Breast epithelium (tissue), 4 donors: ENCODE results near the gene RACGAP1. TPM values are rescaled to one million over a fixed set of nuclear protein-coding genes. Genes with fewer than 3 reads are reported as not detected.

Experiments
- DNase-seq, 2 donors: peaks; one replicate each; pipeline ENCODE4 v3.0.0-alpha.2; 2019; ENCODE audit warnings: low spot score in 2 of 2
- H3K27ac ChIP-seq, 2 donors: fragments of 200-600 bp; sonication (generic) in 1 of 2; one replicate each; pipeline ENCODE4 v1.5.1; 2016 to 2019; ENCODE audit warnings: mild to moderate bottlenecking in 1 of 2
- H3K27me3 ChIP-seq, 2 donors: fragments of 200-600 bp; sonication (generic) in 1 of 2; one replicate each; pipeline versions ENCODE4 v1.5.1 to v1.6.0; 2017 to 2019; ENCODE audit warnings: control low read depth in 1 of 2, mild to moderate bottlenecking in 1 of 2
- H3K36me3 ChIP-seq: fragments of 200-600 bp; one replicate; pipeline ENCODE4 v1.5.1; 2019
- H3K4me1 ChIP-seq, 2 donors: fragments of 200-600 bp; sonication (generic); one replicate each; pipeline ENCODE4 v1.5.1; 2016 to 2019; ENCODE audit warnings: control low read depth in 1 of 2
- H3K4me3 ChIP-seq, 3 donors: fragments of 200-600 bp; sonication (generic); 1 replicate in 2 of 3; 2 replicates in 1 of 3; pipeline ENCODE4 v1.5.1; 2016 to 2019; ENCODE audit warnings: mild to moderate bottlenecking in 3 of 3, moderate library complexity in 2 of 3
- H3K9me3 ChIP-seq, 2 donors: fragments of 200-600 bp; sonication (generic) in 1 of 2; one replicate each; pipeline ENCODE4 v1.5.1; 2016 to 2019; ENCODE audit warnings: control low read depth in 1 of 2
- POLR2A ChIP-seq: fragments of 450-650 bp; IDR thresholded peaks from one replicate; pipeline ENCODE4 v1.6.1; 2016; ENCODE audit warnings: antibody characterized with exemption, mild to moderate bottlenecking, moderate library complexity
- POLR2AphosphoS5 ChIP-seq, 3 donors: sonication (generic); formaldehyde crosslinking; IDR thresholded peaks; one replicate each; pipeline ENCODE4 v1.6.1; 2017; ENCODE audit warnings: antibody characterized with exemption in 3 of 3
- intact Hi-C: fragments of 100-400 bp; cut with DNase I; formaldehyde crosslinking; loops from one replicate; pipeline ENCODE4 v1.15.1; 2023; ENCODE audit warnings: low total_unique reads
- total RNA-seq, 3 donors: library from RNA; depleted of rRNA; stranded (reverse); fragments of >200 nt; gene quantifications; one replicate each; pipeline ENCODE4 v1.1.0, GENCODE V29; 2016
- TF ChIP-seq, protein P1 (sequence below), 3 donors: fragments of 450-650 bp; IDR thresholded peaks; one replicate each; pipeline ENCODE4 v1.5.1; 2016 to 2017; ENCODE audit warnings: antibody characterized with exemption in 3 of 3, mild to moderate bottlenecking in 3 of 3, moderate library complexity in 3 of 3

Gene RACGAP1
- total RNA-seq, 3 donors from 2014 or later = 7.5 to 33.9 (median 11.1) TPM

DNA sequence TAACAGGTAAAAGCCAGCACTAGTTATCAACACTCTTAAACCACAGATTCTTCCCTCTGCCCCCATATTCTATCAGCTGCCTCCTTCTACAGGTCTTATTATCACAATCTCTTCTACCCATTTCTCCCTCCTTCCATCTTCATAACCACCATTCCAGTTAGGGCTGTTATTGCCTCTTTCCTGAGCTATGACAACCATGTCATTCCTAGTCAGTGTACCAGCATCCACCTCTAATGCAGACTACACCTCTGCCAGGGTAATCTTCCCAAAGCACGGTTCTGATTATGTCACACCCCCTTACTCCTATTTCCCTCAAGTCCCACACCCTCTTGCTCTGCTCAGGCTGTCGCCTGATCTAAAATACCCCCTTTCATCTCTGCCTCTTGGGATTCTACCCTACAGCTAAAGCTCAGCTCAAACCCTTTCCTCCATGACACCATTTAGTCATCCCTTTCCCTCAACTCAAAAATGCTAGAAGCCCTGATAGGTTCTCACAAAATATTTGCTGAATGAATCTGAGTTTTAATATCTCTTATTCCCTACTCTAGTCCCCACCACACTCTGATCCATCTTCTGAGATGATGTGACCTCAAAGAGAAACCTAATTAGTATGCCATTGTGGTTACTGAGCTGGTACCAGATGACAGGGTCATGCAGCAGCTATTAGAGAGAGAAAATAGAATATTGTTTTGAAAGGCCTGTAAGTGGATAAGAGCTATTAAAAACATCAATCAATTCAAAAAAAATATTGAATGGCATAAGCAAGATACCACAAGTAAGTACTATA, 11.7 kb downstream of the RACGAP1 start:
- intact Hi-C loops = no loop called here
- no peaks in the 10 kb centered on the region for H3K9me3 ChIP-seq
- H3K27me3 ChIP-seq = no peaks in the 10 kb centered on the region
- no peak overlapping the region for H3K27ac ChIP-seq
- DNase-seq = no peak
- H3K4me1 ChIP-seq = no peaks in the 10 kb centered on the region
- no peaks in the 10 kb centered on the region for H3K36me3 ChIP-seq
- H3K4me3 ChIP-seq = no peak overlapping the region
- TF ChIP-seq, protein P1, sequence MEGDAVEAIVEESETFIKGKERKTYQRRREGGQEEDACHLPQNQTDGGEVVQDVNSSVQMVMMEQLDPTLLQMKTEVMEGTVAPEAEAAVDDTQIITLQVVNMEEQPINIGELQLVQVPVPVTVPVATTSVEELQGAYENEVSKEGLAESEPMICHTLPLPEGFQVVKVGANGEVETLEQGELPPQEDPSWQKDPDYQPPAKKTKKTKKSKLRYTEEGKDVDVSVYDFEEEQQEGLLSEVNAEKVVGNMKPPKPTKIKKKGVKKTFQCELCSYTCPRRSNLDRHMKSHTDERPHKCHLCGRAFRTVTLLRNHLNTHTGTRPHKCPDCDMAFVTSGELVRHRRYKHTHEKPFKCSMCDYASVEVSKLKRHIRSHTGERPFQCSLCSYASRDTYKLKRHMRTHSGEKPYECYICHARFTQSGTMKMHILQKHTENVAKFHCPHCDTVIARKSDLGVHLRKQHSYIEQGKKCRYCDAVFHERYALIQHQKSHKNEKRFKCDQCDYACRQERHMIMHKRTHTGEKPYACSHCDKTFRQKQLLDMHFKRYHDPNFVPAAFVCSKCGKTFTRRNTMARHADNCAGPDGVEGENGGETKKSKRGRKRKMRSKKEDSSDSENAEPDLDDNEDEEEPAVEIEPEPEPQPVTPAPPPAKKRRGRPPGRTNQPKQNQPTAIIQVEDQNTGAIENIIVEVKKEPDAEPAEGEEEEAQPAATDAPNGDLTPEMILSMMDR (IDR thresholded peaks at IDR 0.05) = no peak
- TF ChIP-seq POLR2AphosphoS5 (IDR thresholded peaks at IDR 0.05) = no peak
- TF ChIP-seq POLR2A = no peak

GRCh38 chr12:50006754-50007442, 18.4 kb downstream of the RACGAP1 start:
- H3K36me3 ChIP-seq = no peaks in the 10 kb centered on the region
- H3K27me3 ChIP-seq = no peaks in the 10 kb centered on the region
- H3K4me3 ChIP-seq = no peak overlapping the region
- TF ChIP-seq, protein P1 (IDR thresholded peaks at IDR 0.05) = no peak
- TF ChIP-seq POLR2AphosphoS5 (IDR thresholded peaks at IDR 0.05) (no peak), POLR2A (no peak)
- H3K4me1 ChIP-seq = no peaks in the 10 kb centered on the region
- H3K9me3 ChIP-seq = no peaks in the 10 kb centered on the region
- no peak for DNase-seq
- intact Hi-C loops = no loop called here
- H3K27ac ChIP-seq = no peak overlapping the region

DNA sequence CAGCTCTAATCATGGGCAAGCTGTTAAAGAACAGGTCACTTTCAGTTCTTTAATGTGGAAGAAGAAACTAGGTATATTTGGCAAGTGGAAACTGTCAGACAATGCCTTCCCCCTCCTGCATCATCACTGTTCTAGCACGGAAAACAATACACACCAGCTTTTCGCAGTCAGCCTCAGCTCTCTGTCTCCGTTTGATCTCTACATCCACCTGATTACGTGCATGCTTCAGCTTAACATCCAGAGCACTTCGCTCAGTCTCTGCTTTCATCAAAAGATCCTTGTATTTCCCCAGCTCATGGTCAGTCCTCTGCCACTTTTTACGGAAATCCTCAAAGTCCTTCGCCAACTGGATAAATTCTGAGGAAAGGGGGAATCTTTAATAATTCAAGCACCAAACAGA, 19.0 kb downstream of the RACGAP1 start:
- no peaks in the 10 kb centered on the region for H3K36me3 ChIP-seq
- no peaks in the 10 kb centered on the region for H3K4me1 ChIP-seq
- H3K9me3 ChIP-seq = no peaks in the 10 kb centered on the region
- no peaks in the 10 kb centered on the region for H3K27me3 ChIP-seq
- no peak overlapping the region for H3K4me3 ChIP-seq
- TF ChIP-seq, protein P1 (IDR thresholded peaks at IDR 0.05) = no peak
- no peak for TF ChIP-seq POLR2A
- H3K27ac ChIP-seq = no peak overlapping the region
- intact Hi-C loops = no loop called here
- DNase-seq = no peak

DNA sequence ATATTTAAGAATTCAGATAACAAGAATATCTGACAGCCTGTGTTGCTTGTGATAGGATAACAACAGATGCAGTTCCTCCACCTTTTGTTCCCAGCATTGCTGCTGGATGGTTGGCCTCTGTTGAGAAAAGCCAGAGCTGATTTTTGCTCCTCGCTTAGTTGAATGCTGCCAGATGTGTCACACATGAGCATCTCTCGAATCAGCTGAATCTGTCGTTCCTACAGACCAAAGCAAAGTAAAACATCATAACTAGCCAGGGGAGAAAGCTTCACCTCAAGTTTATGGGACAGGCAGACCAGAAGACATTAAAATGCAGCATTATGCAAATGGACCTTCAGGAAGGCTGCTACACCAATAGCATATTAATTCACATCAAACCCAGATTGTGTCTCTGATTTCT, 20.1 kb downstream of the RACGAP1 start:
- H3K27me3 ChIP-seq = no peaks in the 10 kb centered on the region
- H3K36me3 ChIP-seq = no peaks in the 10 kb centered on the region
- no peak overlapping the region for H3K4me3 ChIP-seq
- H3K27ac ChIP-seq = no peak overlapping the region
- no peaks in the 10 kb centered on the region for H3K4me1 ChIP-seq
- DNase-seq = no peak
- no peaks in the 10 kb centered on the region for H3K9me3 ChIP-seq
- intact Hi-C loops = loop anchor here (2.0 kb wide), 1 partner anchor 74 kb away; no protein-coding TSS in a partner anchor
- TF ChIP-seq POLR2A = no peak
- TF ChIP-seq POLR2AphosphoS5 (IDR thresholded peaks at IDR 0.05) = no peak
- TF ChIP-seq, protein P1 (IDR thresholded peaks at IDR 0.05) = no peak

GRCh38 chr12:50004696-50005095, 20.6 kb downstream of the RACGAP1 start:
- TF ChIP-seq POLR2A = no peak
- Histone ChIP-seq H3K27me3 (no peaks in the 10 kb centered on the region), H3K36me3 (no peaks in the 10 kb centered on the region), H3K4me1 (no peaks in the 10 kb centered on the region), H3K9me3 (no peaks in the 10 kb centered on the region), H3K4me3 (no peak overlapping the region), H3K27ac (no peak overlapping the region)
- DNase-seq = no peak
- intact Hi-C loops = loop anchor here (2.0 kb wide), 1 partner anchor 74 kb away; no protein-coding TSS in a partner anchor
